Fibroblast of pulmonary artery (primary cell): Measurements from ENCODE around the gene FAM204A.

Source experiments
- DNase-seq: peaks from one replicate; pipeline ENCODE4 v3.0.0-alpha.2; 2010; ENCODE audit warnings: low read depth
- H3K4me3 ChIP-seq: replicated peaks from 2 replicates; pipeline ENCODE4 v1.5.1; 2011; ENCODE audit warnings: low read depth, mild to moderate bottlenecking, control low read depth, low read length, moderate library complexity
- TF ChIP-seq, protein P1 (sequence below): IDR thresholded peaks from 2 replicates; pipeline ENCODE4 v1.5.1; 2011; ENCODE audit warnings: mild to moderate bottlenecking, control low read depth, low read length, inconsistent platforms; ENCODE audit errors: missing control alignments

The FAM204A gene

DNA sequence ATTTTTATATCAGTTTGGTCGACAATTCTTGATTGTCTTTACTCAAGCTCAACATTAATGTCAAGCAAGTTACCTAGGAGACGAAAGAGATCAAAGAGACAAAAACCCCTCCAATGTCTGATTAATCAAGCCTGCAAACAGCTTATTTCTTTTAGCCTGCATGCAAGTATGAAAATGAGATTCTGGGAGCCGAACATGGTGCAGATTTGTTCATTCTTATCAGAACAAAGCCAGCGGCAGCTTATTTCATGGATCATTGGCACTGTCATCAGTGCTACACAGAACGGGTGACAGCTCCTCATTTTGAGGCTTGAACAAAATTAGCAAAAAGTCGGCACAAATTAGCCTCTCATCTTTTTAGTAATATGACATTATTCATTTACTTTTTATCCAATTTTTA is 26.5 kb downstream of the FAM204A start:
- DNase-seq: no peak
- TF ChIP-seq, protein P1, sequence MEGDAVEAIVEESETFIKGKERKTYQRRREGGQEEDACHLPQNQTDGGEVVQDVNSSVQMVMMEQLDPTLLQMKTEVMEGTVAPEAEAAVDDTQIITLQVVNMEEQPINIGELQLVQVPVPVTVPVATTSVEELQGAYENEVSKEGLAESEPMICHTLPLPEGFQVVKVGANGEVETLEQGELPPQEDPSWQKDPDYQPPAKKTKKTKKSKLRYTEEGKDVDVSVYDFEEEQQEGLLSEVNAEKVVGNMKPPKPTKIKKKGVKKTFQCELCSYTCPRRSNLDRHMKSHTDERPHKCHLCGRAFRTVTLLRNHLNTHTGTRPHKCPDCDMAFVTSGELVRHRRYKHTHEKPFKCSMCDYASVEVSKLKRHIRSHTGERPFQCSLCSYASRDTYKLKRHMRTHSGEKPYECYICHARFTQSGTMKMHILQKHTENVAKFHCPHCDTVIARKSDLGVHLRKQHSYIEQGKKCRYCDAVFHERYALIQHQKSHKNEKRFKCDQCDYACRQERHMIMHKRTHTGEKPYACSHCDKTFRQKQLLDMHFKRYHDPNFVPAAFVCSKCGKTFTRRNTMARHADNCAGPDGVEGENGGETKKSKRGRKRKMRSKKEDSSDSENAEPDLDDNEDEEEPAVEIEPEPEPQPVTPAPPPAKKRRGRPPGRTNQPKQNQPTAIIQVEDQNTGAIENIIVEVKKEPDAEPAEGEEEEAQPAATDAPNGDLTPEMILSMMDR: no peak
- no peak overlapping the region for H3K4me3 ChIP-seq

DNA sequence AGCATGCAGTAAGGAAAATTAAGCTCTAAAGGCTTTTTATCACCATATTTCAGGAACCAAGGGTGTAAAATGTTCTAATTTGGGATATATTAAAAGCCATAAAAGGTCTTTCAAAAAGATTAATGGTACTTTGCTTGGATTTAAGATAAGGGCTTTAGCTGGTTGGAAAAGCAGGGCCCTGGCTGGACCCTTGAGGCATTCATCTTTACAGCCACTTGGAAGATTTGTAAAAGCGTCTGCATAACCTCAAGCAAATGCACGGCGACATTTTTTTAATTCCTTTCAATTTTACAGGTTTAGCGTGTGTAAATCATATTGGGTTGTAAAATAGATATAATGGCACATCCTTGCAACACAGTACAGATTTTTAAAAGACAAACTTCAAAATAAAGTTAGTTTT is 27.2 kb downstream of the FAM204A start:
- TF ChIP-seq, protein P1: no peak
- no peak overlapping the region for H3K4me3 ChIP-seq
- DNase-seq: no peak

DNA sequence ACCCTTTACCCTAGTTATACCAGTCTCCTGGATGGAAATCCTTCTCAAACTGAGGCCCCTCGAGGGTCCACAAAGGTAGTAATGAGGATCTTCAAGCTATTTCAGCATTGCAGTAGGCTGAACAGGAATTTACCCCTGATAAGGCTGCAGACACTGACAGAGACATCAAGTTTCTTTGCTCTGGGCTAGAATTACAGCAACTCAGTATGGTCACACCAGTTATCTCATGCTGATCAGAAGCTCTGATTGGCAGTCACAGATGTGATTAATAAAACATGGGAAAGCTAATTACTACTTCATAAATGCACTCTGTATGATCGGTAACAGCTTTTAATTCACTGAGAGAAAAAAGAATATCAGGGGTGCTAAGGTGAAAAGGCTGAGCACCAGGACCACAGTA is 30.6 kb downstream of the FAM204A start:
- TF ChIP-seq, protein P1: no peak
- no peak overlapping the region for H3K4me3 ChIP-seq
- no peak for DNase-seq

DNA sequence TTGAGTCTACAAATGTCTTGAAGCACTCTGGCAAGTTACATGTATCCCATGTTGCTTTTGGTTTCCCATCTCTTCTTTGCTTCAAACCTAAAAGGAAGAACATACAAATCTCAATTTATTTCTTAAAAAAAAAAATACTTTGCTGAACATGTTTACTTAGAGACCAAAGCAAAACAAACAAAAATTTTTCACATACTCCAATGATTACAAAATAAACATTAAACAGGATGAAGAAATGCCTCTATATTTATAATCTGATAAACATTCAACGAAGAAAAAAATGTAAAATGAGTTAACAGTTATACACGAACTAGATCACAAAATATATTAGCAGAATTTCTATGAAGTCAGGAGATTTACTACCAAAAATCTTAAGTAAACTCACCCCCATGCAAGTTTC is 31.3 kb downstream of the FAM204A start:
- DNase-seq: peak; percentile 23
- H3K4me3 ChIP-seq: no peak overlapping the region
- TF ChIP-seq, protein P1: no peak

DNA sequence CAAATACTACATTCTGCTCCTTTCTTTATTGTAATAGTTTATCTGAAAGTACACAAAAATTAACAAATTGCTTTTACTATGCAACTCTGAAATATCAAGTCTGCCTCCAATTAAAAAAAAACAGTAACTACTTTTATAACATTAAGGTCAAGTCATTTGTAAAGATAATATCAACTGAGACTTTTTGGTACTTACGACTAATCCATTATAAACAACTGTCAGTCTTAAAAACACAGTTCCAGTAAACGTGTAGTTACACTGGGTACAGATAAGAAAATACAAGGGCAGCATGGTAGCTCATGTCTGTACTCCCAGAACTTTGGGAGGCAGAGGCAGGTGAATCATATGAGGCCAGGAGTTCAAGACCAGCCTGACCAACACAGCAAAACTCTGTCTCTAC is 32.2 kb downstream of the FAM204A start:
- no peak overlapping the region for H3K4me3 ChIP-seq
- TF ChIP-seq, protein P1: no peak
- DNase-seq: no peak

DNA sequence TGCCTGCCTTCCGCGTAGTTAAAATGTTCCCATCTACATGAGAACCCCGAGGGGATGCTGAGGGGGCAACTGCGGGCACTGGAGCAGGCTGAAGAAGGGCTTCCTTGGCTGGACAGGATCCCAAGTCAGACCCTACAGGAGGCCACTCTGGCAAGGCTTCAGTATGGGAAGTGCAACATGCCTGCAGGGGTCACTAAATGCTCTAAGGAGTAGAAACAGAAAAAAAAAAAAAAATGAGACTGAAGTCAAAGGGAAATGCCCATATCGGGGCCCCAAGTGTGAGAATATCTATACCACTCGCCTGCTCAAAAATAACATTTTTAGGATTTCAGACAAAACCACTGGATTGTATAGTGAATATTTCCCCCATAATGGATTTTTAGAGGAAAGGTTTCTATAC is 33.5 kb downstream of the FAM204A start:
- TF ChIP-seq, protein P1: no peak

DNA sequence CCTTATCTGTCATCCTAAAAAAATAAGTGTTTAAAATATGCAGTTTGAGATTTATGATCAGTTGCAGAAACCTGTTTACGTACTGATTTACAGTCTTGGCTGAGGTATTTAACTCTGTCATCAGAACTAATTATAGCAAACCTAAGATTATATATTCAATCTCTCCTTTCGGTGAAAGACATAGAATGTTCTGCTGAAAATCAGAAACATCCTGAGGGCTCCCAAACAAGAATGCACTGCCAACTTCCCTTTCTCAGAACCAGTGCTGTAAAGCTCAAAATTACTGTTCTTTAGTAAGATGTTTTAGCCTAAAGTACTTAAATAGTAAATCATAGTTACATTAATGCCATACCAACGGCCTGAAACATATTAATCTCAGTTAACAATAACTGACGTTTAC is 34.3 kb downstream of the FAM204A start:
- H3K4me3 ChIP-seq: no peak overlapping the region
- TF ChIP-seq, protein P1: no peak
- DNase-seq: no peak

More for the DNA sequence above, 33.5 kb downstream of the FAM204A start:
- H3K4me3 ChIP-seq: no peak overlapping the region
- no peak for DNase-seq
